Measurements from ENCODE around the gene DOC2B.
"Not testable (repeated sequence)": the region's sequence is repeated elsewhere in the genome, so short reads cannot be mapped to it uniquely, and the experiment has no call there.

DOC2B gene

GRCh38 chr17:187130-187529 lies 5.7 kb upstream of the DOC2B start:
- DNase-seq: no peak

GRCh38 chr17:185445-186138 lies 4.1 kb upstream of the DOC2B start:
- peak; percentile 44 to 58 for DNase-seq

- DNase-seq: no peak
Measured at GRCh38 chr17:183021-183420, 1.6 kb upstream of the DOC2B start.

GRCh38 chr17:182050-182751 lies 751 bp upstream of the DOC2B start:
- DNase-seq: no peak

- no peak for DNase-seq
Measured at GRCh38 chr17:180381-181244, 837 bp downstream of the DOC2B start.

- DNase-seq: no peak
Measured at GRCh38 chr17:179781-180380, 1.6 kb downstream of the DOC2B start.

- DNase-seq: no peak
Measured at GRCh38 chr17:179066-179432, 2.4 kb downstream of the DOC2B start.

- DNase-seq: no peak
Measured at GRCh38 chr17:178292-179065, 3.0 kb downstream of the DOC2B start.

GRCh38 chr17:177762-178161 lies 3.7 kb downstream of the DOC2B start:
- DNase-seq: no peak

- DNase-seq: no peak
Measured at GRCh38 chr17:177155-177554, 4.3 kb downstream of the DOC2B start.

GRCh38 chr17:173166-173911 lies 8.1 kb downstream of the DOC2B start:
- no peak for DNase-seq

- DNase-seq: no peak
Measured at GRCh38 chr17:172401-172800, 9.0 kb downstream of the DOC2B start.

- no peak for DNase-seq
Measured at GRCh38 chr17:171871-172270, 9.6 kb downstream of the DOC2B start.

GRCh38 chr17:170130-170670 lies 11.2 kb downstream of the DOC2B start:
- DNase-seq: no peak

- not testable (repeated sequence) for DNase-seq
Measured at GRCh38 chr17:168614-169013, 12.8 kb downstream of the DOC2B start.

- DNase-seq: no peak
Measured at GRCh38 chr17:165939-166338, 15.5 kb downstream of the DOC2B start.

- DNase-seq: no peak
Measured at GRCh38 chr17:164303-165235, 16.9 kb downstream of the DOC2B start.

- DNase-seq: no peak
Measured at GRCh38 chr17:163514-164098, 17.8 kb downstream of the DOC2B start.

- no peak for DNase-seq
Measured at GRCh38 chr17:162689-163088, 18.8 kb downstream of the DOC2B start.

- no peak for DNase-seq
Measured at GRCh38 chr17:161481-161880, 20.0 kb downstream of the DOC2B start.

All from activated T-cell treated with anti-CD3 and anti-CD28 coated beads, Interleukin-2, amount 50 U/mL, for 48 hours (primary cell).